CD14-positive monocyte (primary cell): ENCODE data around the gene PCGF3. TPM values are rescaled to one million over a fixed set of nuclear protein-coding genes. Genes with fewer than 3 reads are reported as not detected.

Experiments used
- DNase-seq, 3 donors: peaks; one replicate each; pipeline ENCODE4 v3.0.0-alpha.2; 2011 to 2022
- H2AFZ ChIP-seq: 2 replicates; pipeline ENCODE4 v1.6.0; 2012; ENCODE audit warnings: mild to moderate bottlenecking, low read depth, low read length, inconsistent platforms; ENCODE audit not compliant: insufficient read depth, poor library complexity, severe bottlenecking
- H3K27ac ChIP-seq, 2 donors: 1 replicate in 1 of 2; 2 replicates in 1 of 2; pipeline ENCODE4 v1.5.1; 2012 to 2013; ENCODE audit warnings: low read length in 2 of 2, control low read depth in 1 of 2, inconsistent platforms in 1 of 2, low read depth in 1 of 2, mild to moderate bottlenecking in 1 of 2
- H3K27me3 ChIP-seq, 2 donors: one replicate each; pipeline versions ENCODE4 v1.6.0 to v1.6.1; 2011 to 2013; ENCODE audit warnings: low read length in 2 of 2; ENCODE audit not compliant: control insufficient read depth in 2 of 2, insufficient read depth in 2 of 2
- H3K36me3 ChIP-seq, 2 donors: replicated peaks in 1 of 2; 1 replicate in 1 of 2; 2 replicates in 1 of 2; pipeline versions ENCODE4 v1.5.1 to v1.6.1; 2012 to 2013; ENCODE audit warnings: low read length in 2 of 2, control low read depth in 1 of 2, inconsistent platforms in 1 of 2, mild to moderate bottlenecking in 1 of 2; ENCODE audit not compliant: insufficient read depth in 2 of 2, control insufficient read depth in 1 of 2
- H3K4me1 ChIP-seq, 2 donors: 1 replicate in 1 of 2; 2 replicates in 1 of 2; pipeline versions ENCODE4 v1.5.1 to v1.6.1; 2012 to 2013; ENCODE audit warnings: low read length in 2 of 2, control low read depth in 1 of 2, inconsistent platforms in 1 of 2, mild to moderate bottlenecking in 1 of 2, moderate library complexity in 1 of 2; ENCODE audit not compliant: insufficient read depth in 2 of 2, control insufficient read depth in 1 of 2
- H3K4me2 ChIP-seq: replicated peaks from 2 replicates; pipeline ENCODE3; 2012; ENCODE audit warnings: low read length, moderate library complexity, mild to moderate bottlenecking; ENCODE audit not compliant: poor library complexity, severe bottlenecking; ENCODE audit errors: extremely low read depth
- H3K4me3 ChIP-seq, 3 experiments: fragments of 200-600 bp in 1 of 3; sonication (generic) in 1 of 3; replicated peaks in 1 of 3; 1 replicate in 2 of 3; 2 replicates in 1 of 3; pipeline ENCODE4 v1.5.1; 2011 to 2013; ENCODE audit warnings: low read length in 3 of 3, mild to moderate bottlenecking in 3 of 3, control low read depth in 2 of 3, low read depth in 2 of 3, inconsistent platforms in 1 of 3, moderate library complexity in 1 of 3
- H3K79me2 ChIP-seq: 2 replicates; pipeline ENCODE4 v1.6.0; 2012; ENCODE audit warnings: mild to moderate bottlenecking, control low read depth, inconsistent platforms, low read length, moderate library complexity; ENCODE audit not compliant: insufficient read depth
- H3K9ac ChIP-seq: 2 replicates; pipeline ENCODE4 v1.6.0; 2017; ENCODE audit warnings: low read length, mild to moderate bottlenecking; ENCODE audit not compliant: insufficient read depth, poor library complexity, severe bottlenecking
- H3K9me3 ChIP-seq, 2 donors: replicated peaks in 1 of 2; 1 replicate in 1 of 2; 2 replicates in 1 of 2; pipeline versions ENCODE4 v1.5.1 to v1.6.1; 2012 to 2013; ENCODE audit warnings: low read length in 2 of 2, control low read depth in 1 of 2; ENCODE audit not compliant: control insufficient read depth in 1 of 2, insufficient read depth in 1 of 2
- H4K20me1 ChIP-seq: 2 replicates; pipeline ENCODE4 v1.6.0; 2012; ENCODE audit warnings: mild to moderate bottlenecking, low read length, control low read depth, moderate library complexity; ENCODE audit not compliant: insufficient read depth
- H3K27ac Mint-ChIP-seq, 7 donors: one replicate each; pipeline ENCODE4 v1.8.0; 2020; ENCODE audit warnings: mild to moderate bottlenecking in 7 of 7, mixed read lengths in 7 of 7, moderate library complexity in 6 of 7, inconsistent platforms in 2 of 7
- H3K27me3 Mint-ChIP-seq, 3 donors: one replicate each; pipeline ENCODE4 v1.8.0; 2021 to 2022; ENCODE audit warnings: low read depth in 3 of 3, mild to moderate bottlenecking in 3 of 3, mixed read lengths in 3 of 3, moderate library complexity in 3 of 3, inconsistent platforms in 1 of 3
- H3K36me3 Mint-ChIP-seq, 2 donors: one replicate each; pipeline ENCODE4 v1.8.0; 2020; ENCODE audit warnings: mixed read lengths in 2 of 2, inconsistent platforms in 1 of 2, mild to moderate bottlenecking in 1 of 2
- H3K4me1 Mint-ChIP-seq: one replicate; pipeline ENCODE4 v1.8.0; 2020; ENCODE audit warnings: mild to moderate bottlenecking, mixed read lengths
- H3K4me3 Mint-ChIP-seq, 2 donors: one replicate each; pipeline ENCODE4 v1.8.0; 2020; ENCODE audit warnings: mild to moderate bottlenecking in 2 of 2, mixed read lengths in 2 of 2, moderate library complexity in 1 of 2
- H3K9me3 Mint-ChIP-seq, 7 donors: one replicate each; pipeline ENCODE4 v1.8.0; 2020 to 2022; ENCODE audit warnings: mixed read lengths in 7 of 7, mild to moderate bottlenecking in 6 of 7, moderate library complexity in 6 of 7, inconsistent platforms in 2 of 7
- CTCF ChIP-seq: fragments of 200-600 bp; IDR thresholded peaks from one replicate; pipeline ENCODE4 v1.8.0; 2022; ENCODE audit warnings: antibody characterized with exemption, mild to moderate bottlenecking
- WGBS: methylation state at CpG from one replicate; pipeline ENCODE4 v1.1.5; 2013; ENCODE audit warnings: missing lambda C conversion rate; ENCODE audit not compliant: insufficient coverage; 5-methylcytosine and 5-hydroxymethylcytosine counted together
- intact Hi-C, 2 donors: fragments of 100-400 bp; cut with micrococcal nuclease; formaldehyde crosslinking; loops; one replicate each; pipeline versions ENCODE4 v1.15.0 to v1.15.1; 2023
- polyA plus RNA-seq, 3 donors: library from polyadenylated mRNA; depleted of rRNA in 1 of 3; unstranded in 2 of 3; stranded (reverse) in 1 of 3; fragments of 300-500 nt in 2 of 3; fragments of >200 nt in 1 of 3; fragmentation: Illumina TruSeq in 2 of 3; gene quantifications; 1 replicate in 2 of 3; 2 replicates in 1 of 3; pipeline ENCODE4 v1.2.3, GENCODE V29; 2012 to 2021

The PCGF3 gene
- polyA plus RNA-seq, 3 donors, result 7.0 to 163 (median 8.3) TPM

GRCh38 chr4:776743-777441 is 71.3 kb downstream of the PCGF3 start:
- Mint-ChIP-seq H3K27ac (peak overlapping the region in 4 of 7 donors; percentile 46 to 68 (median 52)), H3K4me3 (no peak overlapping the region), H3K36me3 (peaks cover 51 to 76% of the 10 kb centered on the region in 2 donors), H3K27me3 (peaks cover 0 to 1% (median 0%) of the 10 kb centered on the region in 3 donors), H3K4me1 (peaks cover 21% of the 10 kb centered on the region), H3K9me3 (peaks cover 0 to 8% (median 4%) of the 10 kb centered on the region in 7 donors)
- Histone ChIP-seq H3K4me1 (peaks cover 11 to 14% of the 10 kb centered on the region in 2 donors), H3K4me3 (no peak overlapping the region), H3K27ac (no peak overlapping the region), H3K36me3 (peaks cover 33 to 70% of the 10 kb centered on the region in 2 donors), H3K9ac (no peak overlapping the region), H3K9me3 (no peaks in the 10 kb centered on the region), H3K79me2 (peaks cover 96% of the 10 kb centered on the region), H3K27me3 (no peaks in the 10 kb centered on the region), H2AFZ (no peak overlapping the region), H4K20me1 (peaks cover 75% of the 10 kb centered on the region), H3K4me2 (no peak overlapping the region)
- intact Hi-C loops, result no loop called here
- DNase-seq, result no peak
- 96% methylated on average over 8 of the region's 9 CpGs for WGBS
- no peak for TF ChIP-seq CTCF

- no peak overlapping the region for H3K9ac ChIP-seq
- no peaks in the 10 kb centered on the region for H3K27me3 ChIP-seq
- Mint-ChIP-seq H3K36me3 (peaks cover 51 to 70% of the 10 kb centered on the region in 2 donors), H3K27me3 (peaks cover 0 to 1% (median 0%) of the 10 kb centered on the region in 3 donors), H3K27ac (peak overlapping the region in 1 of 7 donors; percentile 12), H3K9me3 (peaks cover 0 to 8% (median 4%) of the 10 kb centered on the region in 7 donors), H3K4me1 (peaks cover 28% of the 10 kb centered on the region), H3K4me3 (no peak overlapping the region)
- no peak overlapping the region for H3K4me2 ChIP-seq
- H3K79me2 ChIP-seq, result peaks cover 89% of the 10 kb centered on the region
- no peaks in the 10 kb centered on the region for H3K9me3 ChIP-seq
- 92% methylated on average over 2 of the region's 6 CpGs for WGBS
- peaks cover 33 to 66% of the 10 kb centered on the region in 2 donors for H3K36me3 ChIP-seq
- H3K27ac ChIP-seq, result no peak overlapping the region
- peaks cover 19 to 21% of the 10 kb centered on the region in 2 donors for H3K4me1 ChIP-seq
- H2AFZ ChIP-seq, result no peak overlapping the region
- no peak overlapping the region for H3K4me3 ChIP-seq
- peaks cover 67% of the 10 kb centered on the region for H4K20me1 ChIP-seq
- TF ChIP-seq CTCF, result no peak
- no peak for DNase-seq
- intact Hi-C loops, result no loop called here
Observed at GRCh38 chr4:777520-778262, 72.1 kb downstream of the PCGF3 start.
